CD4-positive, alpha-beta memory T cell (primary cell): ENCODE measurements around the gene GBP2. TPM values are rescaled to one million over a fixed set of nuclear protein-coding genes. Genes with fewer than 3 reads are reported as not detected.
"Not testable (repeated sequence)": the region's sequence is repeated elsewhere in the genome, so short reads cannot be mapped to it uniquely, and the experiment has no call there.

Source experiments
- CTCF ChIA-PET: fragments of 350-600 bp; sonication (Branson Sonifier 250); formaldehyde crosslinking; loops from one replicate; lab custom pipeline; 2021; ENCODE audit warnings: inconsistent platforms; ENCODE audit not compliant: partially characterized antibody; lab: Charles Lee
- POLR2A ChIA-PET: fragments of 350-600 bp; sonication (Branson Sonifier 250); formaldehyde crosslinking; loops from one replicate; lab custom pipeline; 2021; ENCODE audit not compliant: partially characterized antibody; lab: Charles Lee
- DNase-seq, 5 donors: peaks; one replicate each; pipeline versions ENCODE4 v3.0.0 to v3.0.0-alpha.2; 2020 to 2022; ENCODE audit warnings: mixed read lengths in 1 of 5
- H3K27ac ChIP-seq: one replicate; pipeline ENCODE4 v1.7.0; 2013; ENCODE audit warnings: low read depth, low read length
- H3K27me3 ChIP-seq: 2 replicates; pipeline ENCODE4 v1.7.0; 2013; ENCODE audit warnings: mild to moderate bottlenecking, low read length, moderate library complexity; ENCODE audit not compliant: insufficient read depth
- H3K36me3 ChIP-seq: 2 replicates; pipeline ENCODE4 v1.7.0; 2013; ENCODE audit warnings: mild to moderate bottlenecking, low read length, moderate library complexity; ENCODE audit not compliant: insufficient read depth
- H3K4me1 ChIP-seq: 2 replicates; pipeline ENCODE4 v1.7.0; 2013; ENCODE audit warnings: mild to moderate bottlenecking, low read length, moderate library complexity; ENCODE audit not compliant: insufficient read depth
- H3K4me3 ChIP-seq, 2 donors: one replicate each; pipeline ENCODE4 v1.7.0; 2013; ENCODE audit warnings: low read length in 2 of 2, mild to moderate bottlenecking in 1 of 2
- H3K9me3 ChIP-seq, 2 donors: one replicate each; pipeline ENCODE4 v1.7.0; 2013; ENCODE audit warnings: low read length in 2 of 2, control low read depth in 1 of 2; ENCODE audit not compliant: control insufficient read depth in 1 of 2
- H3K27ac Mint-ChIP-seq, 7 donors: one replicate each; pipeline ENCODE4 v1.8.0; 2020 to 2021; ENCODE audit warnings: mixed read lengths in 7 of 7, mild to moderate bottlenecking in 6 of 7, inconsistent platforms in 3 of 7, moderate library complexity in 3 of 7
- H3K27me3 Mint-ChIP-seq, 2 donors: one replicate each; pipeline ENCODE4 v1.8.0; 2020 to 2021; ENCODE audit warnings: mixed read lengths in 2 of 2
- H3K36me3 Mint-ChIP-seq, 2 donors: one replicate each; pipeline ENCODE4 v1.8.0; 2020 to 2021; ENCODE audit warnings: mixed read lengths in 2 of 2, inconsistent platforms in 1 of 2, mild to moderate bottlenecking in 1 of 2
- H3K4me1 Mint-ChIP-seq, 4 donors: one replicate each; pipeline ENCODE4 v1.8.0; 2020 to 2021; ENCODE audit warnings: mixed read lengths in 4 of 4, mild to moderate bottlenecking in 1 of 4
- H3K4me3 Mint-ChIP-seq, 8 donors: one replicate each; pipeline ENCODE4 v1.8.0; 2020 to 2021; ENCODE audit warnings: mixed read lengths in 8 of 8, mild to moderate bottlenecking in 7 of 8, moderate library complexity in 6 of 8, inconsistent platforms in 3 of 8
- H3K9me3 Mint-ChIP-seq, 8 donors: one replicate each; pipeline ENCODE4 v1.8.0; 2020 to 2021; ENCODE audit warnings: mixed read lengths in 8 of 8, mild to moderate bottlenecking in 5 of 8, inconsistent platforms in 3 of 8, moderate library complexity in 1 of 8
- intact Hi-C: fragments of 100-400 bp; cut with micrococcal nuclease; formaldehyde crosslinking; loops from one replicate; pipeline ENCODE4 v1.15.1; 2023
- polyA plus RNA-seq, 2 donors: library from polyadenylated mRNA; unstranded; fragments of 300-500 nt; fragmentation: Illumina TruSeq; gene quantifications; one replicate each; pipeline ENCODE4 v1.2.3, GENCODE V29; 2021
- total RNA-seq, 2 experiments: library from RNA; stranded (reverse); gene quantifications; one replicate each; pipeline ENCODE4 v1.2.3, GENCODE V29; 2021

The GBP2 gene
- total and polyA plus RNA-seq, 4 experiments from 2014 or later, result 109 to 199 (median 157) TPM

DNA sequence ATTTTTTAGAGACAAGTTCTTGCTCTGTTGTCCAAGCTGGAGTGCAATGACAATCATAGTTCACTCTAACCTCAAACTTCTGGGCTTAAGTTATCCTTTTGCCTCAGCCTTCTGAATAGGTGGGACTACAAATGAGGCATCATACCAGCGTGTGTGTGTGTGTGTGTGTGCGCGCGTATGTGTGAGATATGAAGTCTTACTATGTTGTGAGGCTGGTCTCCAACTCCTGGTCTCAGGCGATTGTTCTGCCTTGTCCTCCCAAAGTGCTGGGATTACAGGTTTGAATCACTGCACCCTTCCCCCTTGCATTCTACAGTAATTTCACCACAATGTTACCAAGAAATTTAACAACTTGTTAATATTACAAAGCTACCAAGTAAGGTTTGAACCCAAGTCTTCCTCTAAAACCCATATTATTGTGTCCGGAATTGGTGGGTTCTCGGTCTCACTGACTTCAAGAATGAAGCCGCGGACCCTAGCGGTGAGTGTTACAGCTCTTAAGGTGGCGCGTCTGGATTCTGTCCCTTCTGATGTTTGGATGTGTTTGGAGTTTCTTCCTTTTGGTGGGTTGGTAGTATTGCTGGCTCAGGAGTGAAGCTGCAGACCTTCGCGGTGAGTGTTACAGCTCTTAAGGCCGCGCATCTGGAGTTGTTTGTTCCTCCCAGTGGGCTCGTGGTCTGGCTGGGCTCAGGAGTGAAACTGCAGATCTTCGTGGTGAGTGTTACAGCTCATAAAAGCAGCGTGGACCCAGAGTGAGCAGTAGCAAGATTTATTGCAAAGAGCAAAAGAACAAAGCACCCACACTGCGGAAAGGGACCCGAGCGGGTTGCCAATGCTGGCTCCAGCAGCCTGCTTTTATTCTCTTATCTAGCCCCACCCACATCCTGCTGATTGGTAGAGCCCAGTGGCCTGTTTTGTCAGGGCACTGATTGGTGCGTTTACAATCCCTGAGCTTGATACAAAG lies 970 bp upstream of the GBP2 start:
- H3K4me3 Mint-ChIP-seq, result peak overlapping the region; percentile 97 to 100 (median 100)
- peaks cover 35 to 73% (median 51%) of the 10 kb centered on the region in 4 donors for H3K4me1 Mint-ChIP-seq
- H3K36me3 Mint-ChIP-seq, result peaks cover 14 to 49% of the 10 kb centered on the region in 2 donors
- peak; percentile 72 to 83 (median 75) for DNase-seq
- peaks cover 48% of the 10 kb centered on the region for H3K4me1 ChIP-seq
- not testable (repeated sequence) for H3K9me3 ChIP-seq, H3K27me3 Mint-ChIP-seq, H3K27me3 ChIP-seq, H3K36me3 ChIP-seq, H3K9me3 Mint-ChIP-seq
- ChIA-PET POLR2A (interaction anchor here (0.7 to 3.6 kb wide), 31 partner anchors 8 to 543 kb away, joined by 3 to 42 read pairs (median 5); partner anchors contain the start of genes GBP1 and GTF2B), CTCF (interaction anchor here (0.9 to 2.0 kb wide), 14 partner anchors 16 to 233 kb away, joined by 3 to 13 read pairs (median 4); partner anchors contain the start of genes GBP3 and GBP4)
- peak overlapping the region; percentile 75 to 83 for H3K4me3 ChIP-seq
- intact Hi-C loops, result loop anchor here (1.0 to 2.0 kb wide), 4 partner anchors 62 to 231 kb away; partner anchors contain the start of genes GBP1 and GBP3
- H3K27ac ChIP-seq, result peak overlapping the region; percentile 80
- H3K27ac Mint-ChIP-seq, result peak overlapping the region; percentile 93 to 99 (median 97)

DNA sequence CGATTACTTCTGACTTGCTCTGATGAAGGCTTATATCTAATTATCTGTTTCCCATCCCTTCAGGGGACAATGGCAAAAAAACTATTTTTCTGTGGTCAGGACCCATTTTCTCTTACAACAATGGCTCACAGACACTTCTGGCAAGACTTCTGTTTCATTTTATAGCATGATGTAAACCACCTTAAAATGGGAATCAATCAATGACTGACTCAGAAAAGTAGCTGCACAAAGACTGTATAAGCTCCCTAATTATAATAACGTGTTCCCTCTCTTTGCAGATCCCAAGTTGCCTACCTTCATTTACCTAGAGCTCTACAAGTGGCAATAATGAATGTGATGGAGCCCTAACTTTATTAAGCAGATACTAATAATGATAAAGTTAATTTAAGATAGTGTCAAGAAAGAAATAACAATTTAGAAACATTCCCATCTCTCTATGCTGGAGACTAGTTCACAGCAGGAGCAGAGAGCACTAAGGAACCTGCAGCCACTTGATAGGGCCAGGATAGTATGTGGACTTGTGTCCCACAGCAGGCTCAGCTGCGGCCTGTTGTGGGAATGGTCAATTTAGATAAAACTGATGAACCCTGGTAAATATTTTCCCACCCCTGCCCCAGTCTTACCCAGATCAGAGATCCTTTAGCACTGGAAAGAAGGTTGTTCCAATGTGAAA lies 538 bp downstream of the GBP2 start:
- Mint-ChIP-seq H3K27ac (peak overlapping the region; percentile 93 to 100 (median 99)), H3K9me3 (peaks cover 0 to 3% (median 0%) of the 10 kb centered on the region in 8 donors), H3K27me3 (no peaks in the 10 kb centered on the region), H3K4me3 (peak overlapping the region; percentile 97 to 100 (median 100)), H3K4me1 (peaks cover 40 to 76% (median 54%) of the 10 kb centered on the region in 4 donors), H3K36me3 (peaks cover 20 to 58% of the 10 kb centered on the region in 2 donors)
- CTCF ChIA-PET, result interaction anchor here (0.8 to 1.5 kb wide), 11 partner anchors 15 to 239 kb away, joined by 3 to 5 read pairs (median 3); partner anchors contain the start of gene GBP6
- Histone ChIP-seq H3K36me3 (no peaks in the 10 kb centered on the region), H3K4me1 (peaks cover 52% of the 10 kb centered on the region), H3K27ac (peak overlapping the region; percentile 80), H3K9me3 (no peaks in the 10 kb centered on the region), H3K4me3 (peak overlapping the region; percentile 75 to 83), H3K27me3 (no peaks in the 10 kb centered on the region)
- intact Hi-C loops, result loop anchor here (2.0 kb wide), 1 partner anchor 17 kb away; no protein-coding TSS in a partner anchor
- no peak for DNase-seq
- POLR2A ChIA-PET, result interaction anchor here (0.6 to 3.6 kb wide), 17 partner anchors 9 to 234 kb away, joined by 3 to 42 read pairs (median 5); partner anchors contain the start of genes GBP1 and GTF2B

DNA sequence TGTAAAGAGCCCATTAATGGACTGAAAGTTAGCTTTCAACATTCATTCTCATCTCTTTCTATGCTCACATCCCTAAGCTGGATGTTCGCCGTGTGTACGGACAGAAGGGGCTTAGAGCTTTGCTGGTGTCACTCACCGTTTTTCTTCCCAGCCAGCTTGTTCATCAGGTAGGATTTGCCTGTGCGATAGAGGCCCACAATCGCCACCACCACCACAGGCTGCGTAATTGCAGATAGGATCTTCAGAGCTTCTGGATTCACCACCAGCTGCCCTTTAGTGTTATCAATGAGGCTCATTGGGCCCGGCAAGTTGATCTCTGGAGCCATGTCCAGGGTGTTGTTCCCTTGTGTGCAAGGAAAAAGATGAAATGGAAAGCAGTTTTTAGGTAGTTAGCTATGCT lies 4.3 kb downstream of the GBP2 start:
- Mint-ChIP-seq H3K4me3 (peak overlapping the region in 4 of 8 donors; percentile 5 to 51 (median 26)), H3K27ac (peak overlapping the region in 5 of 7 donors; percentile 55 to 93 (median 68)), H3K27me3 (no peaks in the 10 kb centered on the region), H3K4me1 (peaks cover 26 to 49% (median 33%) of the 10 kb centered on the region in 4 donors), H3K9me3 (no peaks in the 10 kb centered on the region), H3K36me3 (peaks cover 20 to 46% of the 10 kb centered on the region in 2 donors)
- H3K36me3 ChIP-seq, result peaks cover 35% of the 10 kb centered on the region
- no peak overlapping the region for H3K27ac ChIP-seq
- peaks cover 59% of the 10 kb centered on the region for H3K4me1 ChIP-seq
- POLR2A ChIA-PET, result no interaction called here
- CTCF ChIA-PET, result interaction anchor here (1.1 to 2.5 kb wide), 4 partner anchors 36 to 237 kb away, joined by 3 to 11 read pairs (median 4); partner anchors contain the start of gene GBP4
- intact Hi-C loops, result no loop called here
- no peak for DNase-seq
- no peak overlapping the region for H3K4me3 ChIP-seq
- no peaks in the 10 kb centered on the region for H3K9me3 ChIP-seq
- no peaks in the 10 kb centered on the region for H3K27me3 ChIP-seq

DNA sequence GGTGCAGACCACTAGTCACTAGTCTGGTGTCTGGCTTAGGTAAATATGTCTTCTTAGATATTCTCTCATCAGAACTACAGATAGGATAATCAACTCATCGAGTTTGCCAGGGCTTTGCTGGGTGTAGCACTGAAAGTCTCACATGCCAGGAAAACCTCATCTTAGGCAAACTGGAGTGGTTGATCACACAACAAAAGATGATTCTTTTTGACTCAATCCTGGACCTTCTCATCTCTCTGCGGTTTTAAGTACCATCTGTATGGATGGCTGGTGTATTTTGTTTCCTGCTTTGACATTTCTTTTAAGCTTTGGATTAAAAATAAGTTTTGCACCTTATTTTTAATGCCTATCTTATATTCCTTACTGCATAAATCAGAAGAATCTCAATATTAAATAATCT lies 11.3 kb downstream of the GBP2 start:
- POLR2A ChIA-PET, result interaction anchor here (0.6 kb wide), 1 partner anchor 256 kb away, joined by 3 read pairs; no protein-coding TSS in a partner anchor
- intact Hi-C loops, result no loop called here
- Mint-ChIP-seq H3K27ac (peak overlapping the region in 6 of 7 donors; percentile 14 to 77 (median 56)), H3K4me3 (no peak overlapping the region), H3K27me3 (no peaks in the 10 kb centered on the region), H3K36me3 (peaks cover 36 to 50% of the 10 kb centered on the region in 2 donors), H3K4me1 (peaks cover 23 to 43% (median 29%) of the 10 kb centered on the region in 4 donors), H3K9me3 (no peaks in the 10 kb centered on the region)
- H3K27ac ChIP-seq, result no peak overlapping the region
- no peak overlapping the region for H3K4me3 ChIP-seq
- CTCF ChIA-PET, result interaction anchor here (1.1 kb wide), 1 partner anchor 10 kb away, joined by 4 read pairs; no protein-coding TSS in a partner anchor
- H3K4me1 ChIP-seq, result peaks cover 24% of the 10 kb centered on the region
- no peaks in the 10 kb centered on the region for H3K9me3 ChIP-seq
- DNase-seq, result no peak
- peaks cover 90% of the 10 kb centered on the region for H3K36me3 ChIP-seq
- no peaks in the 10 kb centered on the region for H3K27me3 ChIP-seq

DNA sequence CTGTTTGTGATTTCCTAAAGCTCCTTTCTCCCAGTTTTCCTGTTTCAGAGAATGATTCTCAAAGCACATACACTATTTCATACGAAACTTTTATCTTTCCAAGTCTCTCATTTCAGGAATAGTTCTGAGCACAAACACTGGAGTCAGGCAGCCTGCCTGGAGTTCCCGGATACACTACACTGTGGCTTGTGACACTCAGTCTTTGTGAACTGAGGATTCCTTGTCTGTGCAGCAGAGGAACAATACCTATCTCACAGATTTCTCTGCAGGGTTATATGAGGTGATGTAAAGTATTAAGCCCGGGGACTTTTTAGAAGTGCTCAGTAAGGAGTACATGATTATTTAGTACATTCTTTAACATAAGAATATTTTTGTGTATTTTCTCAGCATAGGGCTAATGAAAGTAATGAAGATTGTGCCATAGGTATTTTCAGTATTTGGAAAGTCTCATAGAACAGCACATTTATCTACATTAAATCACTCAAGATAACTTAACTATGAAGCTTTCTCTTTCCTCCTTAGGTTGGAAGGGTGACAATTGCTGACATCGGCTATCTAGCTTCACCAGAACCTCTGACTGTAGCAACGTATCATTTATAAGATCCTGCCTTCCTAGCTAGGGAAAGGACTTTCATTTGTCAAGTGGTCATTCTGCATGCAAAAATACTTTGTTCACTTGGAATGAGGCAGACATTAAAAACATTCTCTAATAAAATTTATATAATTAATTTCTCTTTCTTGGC lies 12.9 kb downstream of the GBP2 start:
- POLR2A ChIA-PET, result interaction anchor here (2.8 kb wide), 1 partner anchor 13 kb away, joined by 6 read pairs; the partner anchor contains the start of gene GBP2
- DNase-seq, result no peak
- Histone ChIP-seq H3K36me3 (peaks cover 89% of the 10 kb centered on the region), H3K27me3 (no peaks in the 10 kb centered on the region), H3K27ac (no peak overlapping the region), H3K9me3 (no peaks in the 10 kb centered on the region), H3K4me3 (no peak overlapping the region), H3K4me1 (peaks cover 8% of the 10 kb centered on the region)
- intact Hi-C loops, result no loop called here
- CTCF ChIA-PET, result no interaction called here
- Mint-ChIP-seq H3K27ac (peak overlapping the region in 6 of 7 donors; percentile 6 to 70 (median 39)), H3K27me3 (no peaks in the 10 kb centered on the region), H3K4me3 (no peak overlapping the region), H3K36me3 (peaks cover 51 to 65% of the 10 kb centered on the region in 2 donors), H3K4me1 (peaks cover 26 to 43% (median 33%) of the 10 kb centered on the region in 4 donors), H3K9me3 (no peaks in the 10 kb centered on the region)

DNA sequence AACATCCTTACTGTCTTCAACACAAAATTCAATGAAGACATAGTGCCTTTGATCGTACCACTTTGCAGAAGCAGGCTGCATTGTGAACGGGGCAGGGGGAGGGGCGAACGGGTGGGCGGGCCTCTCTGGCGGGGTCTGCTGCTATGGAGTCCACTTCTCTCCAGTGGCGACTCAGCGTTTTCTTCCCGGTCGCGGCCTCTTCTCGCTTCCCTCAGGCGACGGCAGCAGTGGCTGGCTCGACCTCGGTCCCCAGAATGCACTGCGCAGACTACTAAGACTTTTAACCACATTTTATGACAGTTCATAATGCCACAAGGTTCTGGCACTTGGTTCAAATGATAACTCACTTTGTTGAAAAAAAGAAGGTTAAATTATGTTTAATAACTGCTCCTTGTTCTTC lies 21.2 kb downstream of the GBP2 start:
- Histone ChIP-seq H3K9me3 (no peaks in the 10 kb centered on the region), H3K4me1 (no peaks in the 10 kb centered on the region), H3K4me3 (no peak overlapping the region), H3K36me3 (peaks cover 46% of the 10 kb centered on the region), H3K27ac (no peak overlapping the region), H3K27me3 (no peaks in the 10 kb centered on the region)
- peaks cover 0 to 3% (median 0%) of the 10 kb centered on the region in 8 donors for H3K9me3 Mint-ChIP-seq
- peaks cover 0 to 12% (median 4%) of the 10 kb centered on the region in 4 donors for H3K4me1 Mint-ChIP-seq
- no peaks in the 10 kb centered on the region for H3K27me3 Mint-ChIP-seq
- CTCF ChIA-PET, result no interaction called here
- no peak overlapping the region for H3K4me3 Mint-ChIP-seq
- no peak for DNase-seq
- intact Hi-C loops, result no loop called here
- POLR2A ChIA-PET, result interaction anchor here (1.1 kb wide), 1 partner anchor 70 kb away, joined by 3 read pairs; no protein-coding TSS in a partner anchor
- peak overlapping the region in 1 of 7 donors; percentile 37 for H3K27ac Mint-ChIP-seq
- H3K36me3 Mint-ChIP-seq, result peaks cover 58% of the 10 kb centered on the region in 2 donors
